Activated T-cell treated with anti-CD3 and anti-CD28 coated beads, Interleukin-2, amount 50 U/mL, for 4 hours (primary cell): ENCODE results near the gene EED. TPM values are rescaled to one million over a fixed set of nuclear protein-coding genes. Genes with fewer than 3 reads are reported as not detected.
"Not testable (repeated sequence)": the region's sequence is repeated elsewhere in the genome, so short reads cannot be mapped to it uniquely, and the experiment has no call there.

ENCODE experiments used
- ATAC-seq, 2 donors: fragments of 200-7000 bp; cut with Tn5 transposase; one replicate each; pipeline ENCODE4 v1.10.0; 2021
- DNase-seq: peaks from one replicate; pipeline ENCODE4 v3.0.0-alpha.2; 2020
- H3K27me3 Mint-ChIP-seq: one replicate; pipeline ENCODE4 v1.8.0; 2021; ENCODE audit warnings: low read depth, mixed read lengths
- H3K36me3 Mint-ChIP-seq: one replicate; pipeline ENCODE4 v1.8.0; 2022; ENCODE audit warnings: mixed read lengths; ENCODE audit not compliant: insufficient read depth
- H3K4me1 Mint-ChIP-seq: one replicate; pipeline ENCODE4 v1.8.0; 2021; ENCODE audit warnings: low read depth, mixed read lengths
- H3K4me3 Mint-ChIP-seq: one replicate; pipeline ENCODE4 v1.8.0; 2021; ENCODE audit warnings: mild to moderate bottlenecking, moderate library complexity, mixed read lengths
- H3K9me3 Mint-ChIP-seq: one replicate; pipeline ENCODE4 v1.8.0; 2021; ENCODE audit warnings: mixed read lengths
- total RNA-seq, 3 donors: library from RNA; stranded (reverse); gene quantifications; one replicate each; pipeline ENCODE4 v1.2.1, GENCODE V29; 2021

The EED gene
- total RNA-seq, 3 donors from 2014 or later = 171 to 197 (median 175) TPM

DNA sequence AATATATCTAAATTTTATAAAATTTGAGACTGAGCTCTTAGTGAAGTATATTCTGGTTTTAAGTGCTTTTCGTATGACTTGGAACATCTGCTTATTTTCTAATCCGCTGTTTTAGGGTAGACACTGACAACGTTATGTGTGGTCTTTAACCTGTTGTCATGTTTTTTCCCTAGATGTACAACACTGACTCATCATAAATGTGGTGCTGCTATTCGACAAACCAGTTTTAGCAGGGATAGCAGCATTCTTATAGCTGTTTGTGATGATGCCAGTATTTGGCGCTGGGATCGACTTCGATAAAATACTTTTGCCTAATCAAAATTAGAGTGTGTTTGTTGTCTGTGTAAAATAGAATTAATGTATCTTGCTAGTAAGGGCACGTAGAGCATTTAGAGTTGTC lies 33.7 kb downstream of the EED start:
- Mint-ChIP-seq H3K4me3 (no peak overlapping the region), H3K4me1 (peaks cover 34% of the 10 kb centered on the region), H3K36me3 (peaks cover 50% of the 10 kb centered on the region), H3K9me3 (peaks cover 4% of the 10 kb centered on the region), H3K27me3 (no peaks in the 10 kb centered on the region)
- DNase-seq (no peak), ATAC-seq (no peak)

DNA sequence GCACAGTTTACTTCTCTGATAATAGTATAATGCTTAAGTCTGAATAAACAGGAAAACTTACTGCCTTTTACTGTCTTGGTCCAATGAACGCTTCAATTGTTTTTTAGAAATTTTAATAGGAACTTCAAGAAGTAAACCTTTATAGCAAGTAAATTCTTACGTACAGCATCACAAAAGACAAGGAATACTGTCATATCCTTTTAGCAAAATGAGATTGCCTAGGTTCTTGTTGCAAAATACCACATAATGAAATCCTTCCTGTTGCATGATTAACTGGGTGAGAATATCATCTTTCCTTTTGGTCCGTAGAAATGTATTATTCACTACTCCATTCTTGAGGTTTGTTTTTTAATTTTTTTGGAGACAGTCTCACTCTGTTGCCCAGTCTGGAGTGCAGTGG lies 35.2 kb downstream of the EED start:
- ATAC-seq = no peak
- Mint-ChIP-seq H3K9me3 (peaks cover 4% of the 10 kb centered on the region), H3K4me1 (peaks cover 38% of the 10 kb centered on the region)

DNA sequence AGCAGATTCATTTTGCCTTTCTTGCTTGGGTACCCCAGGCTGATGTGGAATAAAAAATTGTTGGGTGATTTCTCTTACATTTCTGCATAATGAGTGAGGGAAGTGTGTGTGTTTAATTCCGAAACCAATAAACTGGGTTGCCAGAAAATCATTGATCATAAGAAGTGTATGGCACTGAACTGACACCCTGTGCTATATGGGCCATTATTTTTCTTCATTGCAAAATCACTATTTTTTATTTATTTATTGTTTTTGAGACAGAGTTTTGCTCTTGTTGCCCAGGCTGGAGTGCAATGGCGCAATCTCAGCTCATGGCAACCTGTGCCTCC lies 42.9 kb downstream of the EED start:
- H3K4me1 Mint-ChIP-seq = peaks cover 62% of the 10 kb centered on the region

More for the DNA sequence above, 35.2 kb downstream of the EED start:
- no peak for DNase-seq
- peaks cover 46% of the 10 kb centered on the region for H3K36me3 Mint-ChIP-seq
- no peak overlapping the region for H3K4me3 Mint-ChIP-seq
- H3K27me3 Mint-ChIP-seq = no peaks in the 10 kb centered on the region

DNA sequence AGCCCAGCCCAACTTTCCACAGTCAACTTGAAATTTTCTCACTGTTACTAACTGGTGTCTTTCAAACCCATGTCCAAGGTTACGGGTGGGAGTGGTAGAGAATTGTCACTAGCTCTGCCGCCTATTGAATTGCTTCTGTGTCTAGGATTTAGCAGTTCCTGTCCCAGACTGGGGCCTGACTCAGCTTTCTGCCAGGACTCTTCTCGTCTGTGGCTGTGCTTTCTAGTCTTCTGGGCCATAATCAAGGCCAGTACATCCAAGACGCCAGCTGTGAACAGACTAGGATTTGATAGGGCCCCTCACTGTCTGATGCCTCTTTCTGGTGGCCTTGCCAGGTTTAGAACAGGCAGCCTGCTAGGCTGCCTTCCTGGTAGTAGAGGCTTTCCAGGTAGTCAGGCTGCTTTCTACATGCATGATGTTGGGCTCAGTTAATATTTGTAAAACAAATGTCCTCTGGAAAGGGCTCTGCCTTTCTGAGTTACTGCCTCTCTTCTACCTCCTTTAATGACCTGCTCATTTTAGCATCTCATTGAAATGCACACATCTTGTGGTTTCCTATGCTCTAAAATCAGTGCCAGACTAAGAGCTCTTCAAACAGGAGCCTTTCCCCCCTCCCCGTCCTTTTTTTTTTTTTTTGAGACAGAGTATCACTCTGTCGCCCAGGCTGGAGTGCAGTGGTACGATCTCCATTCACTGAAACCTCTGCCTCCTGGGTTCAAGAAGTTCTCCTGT lies 44.4 kb downstream of the EED start:
- Mint-ChIP-seq H3K9me3 (no peaks in the 10 kb centered on the region), H3K36me3 (peaks cover 6% of the 10 kb centered on the region), H3K4me3 (peak overlapping the region; percentile 26), H3K27me3 (no peaks in the 10 kb centered on the region), H3K4me1 (peaks cover 64% of the 10 kb centered on the region)
- ATAC-seq (no peak), DNase-seq (no peak)

More for the DNA sequence above, 42.9 kb downstream of the EED start:
- DNase-seq (no peak), ATAC-seq (peak; percentile 63 to 65)
- peaks cover 10% of the 10 kb centered on the region for H3K36me3 Mint-ChIP-seq
- no peaks in the 10 kb centered on the region for H3K9me3 Mint-ChIP-seq
- no peak overlapping the region for H3K4me3 Mint-ChIP-seq
- no peaks in the 10 kb centered on the region for H3K27me3 Mint-ChIP-seq

DNA sequence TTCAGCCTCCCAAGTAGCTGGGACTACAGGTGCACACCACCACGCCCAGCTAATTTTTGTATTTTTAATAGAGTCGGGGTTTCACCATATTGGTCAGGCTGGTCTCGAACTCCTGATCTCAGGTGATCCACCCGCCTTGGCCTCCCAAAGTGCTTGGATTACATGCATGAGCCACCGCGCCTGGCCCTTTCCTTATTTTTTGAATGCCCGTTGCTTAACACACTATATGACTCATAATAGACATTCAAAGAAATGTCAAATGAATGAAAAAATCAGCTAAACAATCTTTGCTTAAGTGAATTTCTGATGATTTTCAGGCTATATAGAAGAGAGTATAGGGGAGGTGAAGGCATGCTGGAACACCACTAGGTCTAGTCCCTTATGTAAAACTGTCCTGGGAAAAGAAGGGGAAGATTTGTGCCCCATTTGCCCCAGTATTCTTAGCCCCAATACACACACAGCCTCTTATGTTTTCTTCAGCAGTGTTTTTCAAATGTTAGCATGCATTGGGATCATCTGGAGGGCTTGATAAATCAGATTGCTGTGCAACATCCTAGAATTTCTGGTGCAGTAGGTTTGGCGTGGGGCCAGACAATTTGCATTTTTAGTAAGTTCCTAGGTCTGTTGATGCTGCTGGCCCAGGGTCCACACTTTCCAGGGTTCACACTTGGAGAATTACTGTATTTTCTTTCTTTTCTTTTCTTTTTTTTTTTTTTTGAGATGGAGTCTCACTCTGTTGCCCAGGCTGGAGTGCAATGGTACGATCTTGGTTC lies 45.1 kb downstream of the EED start:
- ATAC-seq, H3K9me3 Mint-ChIP-seq, H3K27me3 Mint-ChIP-seq, H3K36me3 Mint-ChIP-seq, DNase-seq: not testable (repeated sequence)
- Mint-ChIP-seq H3K4me1 (peaks cover 61% of the 10 kb centered on the region), H3K4me3 (peak overlapping the region; percentile 26)

DNA sequence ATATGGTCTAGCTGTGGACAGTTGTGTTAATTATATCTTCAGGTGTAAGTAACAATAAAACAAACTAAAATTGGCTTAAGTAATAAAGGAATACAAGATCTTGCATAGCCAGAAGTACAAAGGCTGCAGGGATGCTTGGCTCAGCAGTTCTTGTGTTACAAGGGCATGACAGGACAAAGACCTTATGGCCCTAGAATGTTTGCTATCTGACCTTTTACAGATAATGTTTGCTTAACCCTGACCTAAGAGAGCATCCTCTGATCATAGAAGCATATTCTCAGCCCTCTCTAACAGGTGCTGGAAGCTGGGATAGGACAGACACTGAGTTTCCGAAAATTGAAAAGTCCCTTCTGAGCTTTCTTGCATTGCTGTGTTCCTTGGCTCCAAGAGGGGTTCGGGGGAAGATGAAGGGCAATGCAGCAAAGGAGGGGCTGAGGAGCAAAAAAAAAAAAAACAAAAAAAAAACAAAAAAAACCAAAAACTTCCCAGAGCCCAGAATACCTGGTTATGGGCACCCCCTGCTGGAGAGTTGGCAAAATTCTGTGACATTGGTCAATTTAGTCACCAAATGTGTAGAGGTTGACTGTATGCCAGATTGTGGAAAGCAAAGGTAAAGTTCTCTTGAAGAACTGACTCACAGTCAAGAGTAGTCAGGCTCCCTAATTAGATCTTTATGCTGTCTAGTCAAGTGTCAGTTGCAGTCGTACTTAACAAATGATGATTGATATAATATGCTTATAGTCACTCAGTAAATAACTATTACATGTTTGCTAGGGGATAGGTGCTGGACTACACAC lies 47.1 kb downstream of the EED start:
- peaks cover 50% of the 10 kb centered on the region for H3K4me1 Mint-ChIP-seq
- no peaks in the 10 kb centered on the region for H3K9me3 Mint-ChIP-seq
- H3K36me3 Mint-ChIP-seq = no peaks in the 10 kb centered on the region
- peak; percentile 51 to 52 for ATAC-seq
- DNase-seq = peak; percentile 64
- H3K4me3 Mint-ChIP-seq = no peak overlapping the region
- H3K27me3 Mint-ChIP-seq = no peaks in the 10 kb centered on the region

DNA sequence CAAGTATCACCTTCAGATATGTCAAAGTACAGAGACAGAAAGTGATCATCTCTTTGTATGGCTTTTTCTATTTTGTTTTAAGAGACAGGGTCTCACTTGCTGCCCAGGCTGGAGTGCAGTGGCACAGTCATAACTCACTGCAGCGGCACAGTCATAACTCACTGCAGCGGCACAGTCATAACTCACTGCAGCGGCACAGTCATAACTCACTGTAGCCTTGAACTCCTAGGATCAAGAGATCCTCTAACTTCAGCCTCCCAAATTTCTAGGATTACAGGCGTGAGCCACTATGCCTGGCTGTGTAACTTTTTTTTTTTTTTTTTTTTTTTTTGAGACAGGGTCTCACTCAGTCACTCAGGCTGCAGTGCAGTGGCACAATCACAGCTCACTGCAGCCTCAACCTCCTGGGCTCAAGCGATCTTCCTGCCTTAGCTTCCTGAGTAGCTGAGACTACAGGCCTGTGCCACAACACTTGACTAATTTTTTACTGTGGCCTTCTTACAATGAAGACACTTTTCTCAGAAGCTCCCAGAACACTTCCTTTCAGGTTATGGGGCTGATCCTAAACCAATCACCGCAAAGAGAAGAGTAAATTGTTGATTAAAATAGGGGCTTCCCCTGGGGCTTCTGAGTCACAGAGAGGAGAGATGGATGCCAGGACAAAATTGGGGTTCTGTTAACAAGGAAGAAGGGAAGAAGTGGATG lies 48.5 kb downstream of the EED start:
- no peak for DNase-seq
- peak overlapping the region; percentile 3 for H3K4me3 Mint-ChIP-seq
- H3K4me1 Mint-ChIP-seq = peaks cover 41% of the 10 kb centered on the region
- peak; percentile 76 to 78 for ATAC-seq
- no peaks in the 10 kb centered on the region for H3K36me3 Mint-ChIP-seq
- H3K27me3 Mint-ChIP-seq = no peaks in the 10 kb centered on the region
- no peaks in the 10 kb centered on the region for H3K9me3 Mint-ChIP-seq

DNA sequence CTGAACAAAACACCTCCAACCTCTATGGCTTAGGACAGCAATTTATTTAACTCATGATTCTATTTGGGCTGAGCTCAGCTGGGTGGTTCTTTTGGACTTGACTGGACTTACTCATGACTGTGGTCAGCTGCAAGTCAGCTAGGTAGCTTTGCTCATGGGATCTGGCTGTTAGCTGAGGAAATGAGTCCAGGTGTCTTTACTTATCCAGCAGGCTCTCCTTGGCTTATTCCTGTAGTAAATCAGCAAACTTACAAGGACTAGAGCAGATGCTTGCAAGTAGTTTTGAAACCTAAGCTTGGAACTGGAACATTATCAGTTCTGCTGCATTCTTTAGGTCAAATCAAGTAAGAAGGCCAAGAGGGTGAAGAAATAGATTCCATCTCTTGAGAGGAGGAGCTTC lies 49.5 kb downstream of the EED start:
- Mint-ChIP-seq H3K9me3 (no peaks in the 10 kb centered on the region), H3K27me3 (no peaks in the 10 kb centered on the region), H3K4me3 (no peak overlapping the region), H3K36me3 (no peaks in the 10 kb centered on the region), H3K4me1 (peaks cover 31% of the 10 kb centered on the region)
- no peak for ATAC-seq
- no peak for DNase-seq

DNA sequence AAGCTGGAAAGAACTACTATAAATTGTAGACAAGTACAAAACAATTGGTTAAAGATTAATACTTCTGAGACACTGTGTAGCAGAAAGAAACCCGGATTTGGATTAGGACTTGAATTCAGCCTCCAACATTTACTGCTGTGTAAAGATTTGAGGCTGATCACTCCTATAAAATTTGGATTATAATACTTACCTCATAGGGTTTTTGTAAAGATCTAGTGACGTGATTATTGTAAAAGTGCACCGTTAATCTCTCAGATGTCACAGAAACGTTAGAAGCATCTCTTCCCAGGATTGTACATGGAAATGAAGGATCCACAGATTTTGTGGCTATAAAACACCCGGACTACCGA lies 57.2 kb downstream of the EED start:
- Mint-ChIP-seq H3K4me3 (peak overlapping the region; percentile 99), H3K4me1 (peaks cover 23% of the 10 kb centered on the region), H3K9me3 (no peaks in the 10 kb centered on the region), H3K27me3 (peaks cover 2% of the 10 kb centered on the region), H3K36me3 (peaks cover 4% of the 10 kb centered on the region)
- ATAC-seq = no peak
- no peak for DNase-seq

DNA sequence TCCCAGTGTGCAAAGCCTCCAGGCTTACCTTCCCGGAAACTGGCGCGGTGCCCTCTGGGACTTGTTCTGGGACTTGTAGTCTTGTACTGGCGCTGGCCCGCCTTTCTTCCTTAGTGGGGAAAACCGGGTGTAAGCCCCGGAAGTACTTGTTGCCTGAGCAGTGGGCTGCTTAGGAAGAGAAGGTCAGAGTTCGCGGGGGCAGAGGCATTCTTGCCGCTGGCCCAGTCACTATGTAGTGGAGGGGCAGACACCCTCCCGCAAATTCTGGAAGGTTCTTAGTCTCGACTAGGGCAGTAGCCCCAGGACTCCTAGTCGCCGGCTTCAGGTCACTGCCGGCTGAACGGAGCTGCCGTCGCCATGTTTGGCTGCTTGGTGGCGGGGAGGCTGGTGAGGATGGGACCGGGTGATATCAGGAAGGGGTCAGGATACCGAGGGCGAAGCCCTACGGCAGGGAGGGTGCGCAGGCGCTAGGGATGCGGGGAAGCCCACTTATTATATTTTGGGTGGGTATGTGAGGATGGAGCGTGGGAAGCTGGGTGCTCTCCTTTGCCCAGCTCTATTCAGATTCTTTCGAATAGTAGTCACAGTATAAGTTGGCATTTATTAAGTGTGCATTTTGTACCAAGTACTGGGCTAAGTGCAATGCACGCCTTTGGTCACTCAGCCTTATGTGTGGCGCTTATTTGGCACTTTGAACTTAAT lies 57.7 kb downstream of the EED start, which contains the start of gene HIKESHI:
HIKESHI (plus strand) TSS at position 149 of the 702 bp plus-strand sequence; CDS start at position 358, 209 bp downstream.
- ATAC-seq = peak; percentile 99 to 100
- no peaks in the 10 kb centered on the region for H3K9me3 Mint-ChIP-seq
- peak; percentile 88 for DNase-seq
- peaks cover 2% of the 10 kb centered on the region for H3K27me3 Mint-ChIP-seq
- H3K4me3 Mint-ChIP-seq = peak within 1 kb of the TSS; percentile 99
- peaks cover 4% of the 10 kb centered on the region for H3K36me3 Mint-ChIP-seq
- H3K4me1 Mint-ChIP-seq = peaks cover 23% of the 10 kb centered on the region

DNA sequence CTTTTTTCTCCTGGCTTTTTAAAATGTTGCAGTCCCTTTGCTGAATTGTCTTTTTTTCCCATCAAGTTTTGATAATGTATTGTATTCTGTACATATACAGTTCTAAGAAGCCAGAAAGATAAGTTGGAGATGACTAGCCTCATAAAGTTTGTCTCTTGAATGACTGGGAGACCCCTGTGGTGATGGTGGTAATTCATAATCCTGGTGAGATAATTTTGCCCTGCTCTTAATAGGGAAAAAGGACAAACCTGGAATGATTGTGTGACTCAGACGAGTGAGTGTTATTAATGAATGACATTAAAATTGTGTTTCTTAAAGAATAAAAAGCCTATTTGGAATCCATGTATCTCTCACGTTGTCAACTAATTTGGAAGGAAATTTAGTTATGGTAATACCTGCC lies 58.7 kb downstream of the EED start:
- Mint-ChIP-seq H3K4me1 (peaks cover 23% of the 10 kb centered on the region), H3K4me3 (peak overlapping the region; percentile 99), H3K27me3 (peaks cover 2% of the 10 kb centered on the region), H3K36me3 (peaks cover 4% of the 10 kb centered on the region), H3K9me3 (no peaks in the 10 kb centered on the region)
- ATAC-seq (no peak), DNase-seq (no peak)

DNA sequence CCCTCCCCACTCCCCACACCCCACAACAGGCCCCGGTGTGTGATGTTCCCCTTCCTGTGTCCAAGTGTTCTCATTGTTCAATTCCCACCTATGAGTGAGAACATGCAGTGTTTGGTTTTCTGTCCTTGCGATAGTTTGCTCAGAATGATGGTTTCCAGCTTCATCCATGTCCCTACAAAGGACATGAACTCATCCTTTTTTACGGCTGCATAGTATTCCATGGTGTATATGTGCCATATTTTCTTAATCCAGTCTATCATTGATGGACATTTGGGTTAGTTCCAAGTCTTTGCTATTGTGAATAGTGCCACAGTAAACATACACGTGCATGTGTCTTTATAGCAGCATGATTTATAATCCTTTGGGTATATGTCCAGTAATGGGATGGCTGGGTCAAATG lies 64.2 kb downstream of the EED start:
- not testable (repeated sequence) for H3K9me3 Mint-ChIP-seq, H3K4me3 Mint-ChIP-seq, DNase-seq, ATAC-seq, H3K27me3 Mint-ChIP-seq
- peaks cover 36% of the 10 kb centered on the region for H3K4me1 Mint-ChIP-seq
- peaks cover 32% of the 10 kb centered on the region for H3K36me3 Mint-ChIP-seq

DNA sequence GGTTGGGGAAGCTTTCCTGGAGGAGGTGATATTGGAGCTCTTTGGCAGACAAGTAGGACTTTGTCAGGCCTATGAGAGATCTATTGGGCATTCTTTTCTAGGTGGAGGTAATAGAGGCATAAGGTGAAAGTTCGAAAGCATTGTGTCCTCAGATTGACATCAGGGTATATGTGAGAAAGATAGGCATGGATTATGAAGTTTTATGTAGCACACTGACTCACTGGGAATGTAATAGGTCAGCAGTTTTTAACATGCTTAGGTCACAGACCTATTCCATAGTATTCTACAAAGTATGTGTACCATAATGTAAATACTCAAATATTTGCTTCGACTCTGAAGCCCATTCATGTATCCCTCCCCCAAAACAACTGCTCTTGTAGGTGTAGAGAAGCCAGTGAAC lies 69.2 kb downstream of the EED start:
- Mint-ChIP-seq H3K36me3 (peaks cover 46% of the 10 kb centered on the region), H3K4me1 (peaks cover 30% of the 10 kb centered on the region), H3K27me3 (no peaks in the 10 kb centered on the region), H3K4me3 (no peak overlapping the region), H3K9me3 (no peaks in the 10 kb centered on the region)
- ATAC-seq (no peak), DNase-seq (no peak)
